HG03571 (cell line): ENCODE data around the gene CRY1.

Source experiments
- ATAC-seq: cut with Tn5 transposase; IDR thresholded peaks from one replicate; pipeline ENCODE4 v1.9.1; 2021; ENCODE audit not compliant: unreplicated experiment

CRY1 gene

GRCh38 chr12:106974511-106974910, 118.8 kb downstream of the CRY1 start:
- ATAC-seq: peak; percentile 89

DNA sequence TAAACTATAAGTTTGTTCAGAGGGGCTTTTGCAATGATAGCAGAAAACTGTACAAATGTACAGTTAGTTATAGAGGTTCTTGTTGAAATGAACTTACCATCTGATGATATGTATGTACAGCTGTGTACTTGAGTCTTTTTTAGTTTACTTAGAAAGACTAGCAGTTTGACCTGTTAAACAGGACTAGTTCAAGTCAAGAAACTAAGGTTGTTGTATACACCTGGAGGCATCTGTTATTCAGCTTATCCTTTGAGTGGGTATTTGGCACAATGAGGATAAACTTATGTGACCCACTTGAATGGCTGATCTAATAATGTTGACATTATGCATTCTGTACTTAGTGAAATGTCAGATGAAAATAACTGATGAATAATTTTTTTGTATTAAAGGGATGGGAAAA, 119.8 kb downstream of the CRY1 start:
- ATAC-seq: no peak

DNA sequence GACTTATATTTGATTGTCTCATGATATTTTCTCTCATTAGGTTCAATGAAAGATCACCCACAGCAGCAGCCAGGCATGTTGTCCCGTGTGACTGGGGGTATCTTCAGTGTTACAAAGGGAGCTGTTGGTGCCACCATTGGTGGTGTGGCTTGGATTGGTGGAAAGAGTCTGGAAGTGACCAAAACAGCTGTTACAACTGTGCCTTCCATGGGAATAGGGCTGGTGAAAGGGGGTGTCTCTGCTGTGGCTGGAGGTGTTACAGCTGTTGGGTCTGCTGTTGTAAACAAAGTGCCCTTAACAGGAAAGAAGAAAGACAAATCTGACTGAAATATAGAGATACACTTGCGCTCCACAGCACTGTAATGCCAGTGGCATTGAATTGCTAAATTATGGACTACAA, 122.3 kb downstream of the CRY1 start:
- ATAC-seq: no peak

- no peak for ATAC-seq
Measured at GRCh38 chr12:106964526-106964925, 128.8 kb downstream of the CRY1 start.

- no peak for ATAC-seq
Measured at GRCh38 chr12:106962286-106962685, 131.1 kb downstream of the CRY1 start.

GRCh38 chr12:106960443-106960842, 132.9 kb downstream of the CRY1 start:
- ATAC-seq: no peak

GRCh38 chr12:106957583-106957982, 135.8 kb downstream of the CRY1 start:
- ATAC-seq: no peak

- peak; percentile 24 for ATAC-seq
Measured at GRCh38 chr12:106956048-106956578, 137.2 kb downstream of the CRY1 start.

- ATAC-seq: peak; percentile 76
Measured at GRCh38 chr12:106955377-106956047, 137.8 kb downstream of the CRY1 start, which contains the start of gene TMEM263. Gene TMEM263, plus strand, starts transcription at chr12:106955907. Its CDS starts 11,210 bp downstream, at chr12:106967117.

DNA sequence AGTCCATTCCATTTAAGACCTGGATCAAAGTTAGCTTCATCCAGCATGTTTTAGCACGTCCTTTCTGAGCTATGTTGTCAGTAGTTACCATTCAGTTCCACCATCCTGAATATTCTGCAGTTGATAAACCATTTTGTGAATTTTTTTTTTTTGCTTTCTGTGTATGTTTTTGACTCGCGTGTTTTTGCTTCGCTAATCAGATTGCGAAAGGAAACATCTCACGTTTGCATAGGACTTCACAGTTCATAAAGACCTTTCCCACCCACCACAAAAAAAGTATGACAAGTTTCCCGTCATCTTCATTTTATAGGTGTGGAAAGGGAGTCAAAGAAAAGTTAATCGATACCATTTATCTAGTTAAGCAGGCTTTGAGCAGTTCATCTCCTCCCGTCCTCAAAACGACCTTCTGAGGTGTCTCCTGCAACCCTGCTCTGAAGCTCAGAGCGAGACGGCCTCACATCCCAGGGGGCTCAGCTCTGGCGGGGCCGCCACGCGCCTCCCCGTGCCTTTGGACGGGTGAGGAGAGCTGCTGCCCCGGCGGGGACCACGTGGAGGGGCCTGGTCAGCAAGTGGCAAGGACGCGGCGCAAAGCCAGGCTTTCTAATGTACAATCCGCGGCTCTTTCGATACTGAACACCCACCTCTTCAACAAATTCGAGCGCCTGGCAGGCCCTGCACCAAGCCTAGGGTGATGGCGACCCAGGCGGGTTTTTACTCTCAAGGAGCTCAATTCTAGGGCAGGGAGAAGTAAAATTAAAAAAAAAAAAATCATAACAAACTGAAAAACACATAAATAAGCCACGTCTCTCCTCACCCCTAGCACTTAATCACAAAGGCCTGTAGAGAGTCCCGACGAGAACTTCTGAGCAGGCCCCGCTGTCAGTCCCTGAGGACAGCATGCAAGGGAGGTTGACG, 138.6 kb downstream of the CRY1 start:
- ATAC-seq: peak; percentile 8

DNA sequence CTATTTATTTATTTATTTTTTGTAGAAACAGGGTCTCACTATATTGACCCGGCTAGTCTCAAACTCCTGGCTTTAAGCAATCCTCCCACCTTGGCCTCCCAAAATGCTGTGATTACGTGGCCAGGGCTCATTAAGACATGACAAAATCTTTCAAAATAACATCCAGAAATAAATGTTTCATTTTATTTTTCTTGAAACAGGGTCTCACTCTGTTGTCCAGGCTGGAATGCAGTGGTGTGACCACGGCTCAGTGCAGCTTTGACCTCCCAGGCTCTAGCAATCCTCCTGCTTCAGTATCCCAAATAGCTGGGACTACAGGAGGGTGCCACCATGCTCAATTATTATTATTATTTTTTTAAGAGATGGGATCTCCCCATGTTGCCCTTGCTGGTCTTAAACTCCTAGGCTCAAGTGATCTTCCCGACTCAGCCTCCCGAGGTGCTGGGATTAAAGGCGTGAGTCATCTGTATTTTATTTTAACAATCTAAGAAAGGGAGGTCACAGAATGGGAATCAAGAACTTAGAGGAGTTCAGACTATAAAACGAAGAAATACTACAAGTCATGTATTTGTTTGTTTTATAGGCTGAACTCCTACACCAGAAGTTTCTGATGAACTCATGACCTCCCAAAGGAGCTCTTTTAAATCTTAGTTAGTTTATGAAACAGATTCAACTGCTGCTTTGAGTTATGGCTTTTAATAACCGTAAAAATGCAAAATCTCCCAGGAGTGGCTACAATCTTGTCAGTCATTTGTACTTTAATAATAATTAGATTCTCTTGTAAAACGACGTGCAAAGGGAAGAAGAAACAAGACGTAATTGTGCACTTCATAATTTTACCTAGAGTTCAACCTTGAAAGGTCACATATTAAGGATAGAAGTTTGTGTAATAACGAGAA, 139.7 kb downstream of the CRY1 start:
- no peak for ATAC-seq

DNA sequence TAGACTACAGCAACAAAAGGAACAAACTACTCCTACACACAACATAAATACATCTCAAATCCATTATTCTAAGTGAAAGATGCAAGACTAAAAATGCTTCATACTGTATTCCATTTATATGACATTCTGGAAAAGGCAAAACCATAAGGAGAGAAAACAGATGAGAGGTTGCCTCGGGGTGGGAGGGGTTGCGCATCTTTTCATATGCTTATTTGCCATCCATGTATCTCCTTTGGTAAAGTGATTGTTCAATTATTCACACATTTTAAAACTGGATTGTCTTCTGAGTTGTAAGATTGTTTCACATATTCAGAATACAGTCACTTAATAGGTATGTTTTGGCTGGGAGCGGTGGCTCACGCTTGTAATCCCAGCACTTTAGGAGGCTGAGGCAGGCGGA, 142.8 kb downstream of the CRY1 start:
- ATAC-seq: no peak

DNA sequence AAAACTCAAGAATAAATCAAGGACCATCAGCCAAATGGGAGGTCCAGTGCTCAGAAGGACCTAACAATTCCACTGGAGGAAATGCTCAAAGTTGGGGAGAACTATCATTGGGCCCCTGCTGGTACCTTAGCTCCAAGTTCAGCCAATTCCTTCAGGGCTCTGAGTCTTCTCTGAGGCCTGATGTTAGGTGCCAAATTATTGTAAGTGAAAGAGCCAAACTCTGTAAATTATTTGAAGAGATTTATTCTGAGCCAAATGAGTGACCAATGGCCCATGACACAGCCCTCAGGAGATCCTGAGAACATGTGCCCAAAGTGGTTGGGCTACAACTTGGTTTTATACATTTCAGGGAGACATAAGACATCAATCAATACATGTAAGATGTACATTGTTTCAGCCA, 145.9 kb downstream of the CRY1 start:
- ATAC-seq: no peak

DNA sequence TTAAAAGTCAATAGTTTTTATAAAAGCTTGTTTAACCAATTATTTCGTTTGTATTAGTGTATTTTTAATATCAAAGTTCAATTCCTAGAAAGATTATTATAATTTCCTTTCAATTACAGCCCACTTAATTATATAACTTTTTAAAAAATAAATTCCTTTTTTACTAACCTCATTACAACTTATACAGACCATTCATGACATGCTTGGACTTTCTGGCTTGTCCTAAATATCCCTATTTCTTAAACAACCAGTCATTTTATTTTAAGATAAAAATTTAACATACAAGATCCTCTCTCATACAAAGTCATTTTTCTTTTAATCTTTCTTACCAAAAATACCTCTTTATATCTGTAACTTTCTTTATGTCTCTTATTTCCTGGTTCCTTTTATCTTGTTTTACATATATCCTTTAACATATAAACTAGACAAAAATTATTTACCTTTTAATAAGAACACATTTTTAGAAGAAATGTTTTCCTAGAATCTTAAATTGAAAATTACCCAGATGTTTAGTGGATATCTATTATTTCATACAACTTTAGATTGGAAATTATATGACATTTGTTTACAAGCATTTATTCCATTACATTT, 148.0 kb downstream of the CRY1 start:
- ATAC-seq: no peak

GRCh38 chr12:106942775-106943174, 150.6 kb downstream of the CRY1 start:
- ATAC-seq: no peak

GRCh38 chr12:106941481-106942156, 151.7 kb downstream of the CRY1 start:
- ATAC-seq: no peak
